NCI-H748 (cell line): ENCODE measurements around the gene ZBTB7B.

ENCODE experiments used
- DNase-seq: peaks from one replicate; lab custom pipeline; 2025; ENCODE audit not compliant: unreplicated experiment; lab: John Stamatoyannopoulos, UW

The ZBTB7B gene

DNA sequence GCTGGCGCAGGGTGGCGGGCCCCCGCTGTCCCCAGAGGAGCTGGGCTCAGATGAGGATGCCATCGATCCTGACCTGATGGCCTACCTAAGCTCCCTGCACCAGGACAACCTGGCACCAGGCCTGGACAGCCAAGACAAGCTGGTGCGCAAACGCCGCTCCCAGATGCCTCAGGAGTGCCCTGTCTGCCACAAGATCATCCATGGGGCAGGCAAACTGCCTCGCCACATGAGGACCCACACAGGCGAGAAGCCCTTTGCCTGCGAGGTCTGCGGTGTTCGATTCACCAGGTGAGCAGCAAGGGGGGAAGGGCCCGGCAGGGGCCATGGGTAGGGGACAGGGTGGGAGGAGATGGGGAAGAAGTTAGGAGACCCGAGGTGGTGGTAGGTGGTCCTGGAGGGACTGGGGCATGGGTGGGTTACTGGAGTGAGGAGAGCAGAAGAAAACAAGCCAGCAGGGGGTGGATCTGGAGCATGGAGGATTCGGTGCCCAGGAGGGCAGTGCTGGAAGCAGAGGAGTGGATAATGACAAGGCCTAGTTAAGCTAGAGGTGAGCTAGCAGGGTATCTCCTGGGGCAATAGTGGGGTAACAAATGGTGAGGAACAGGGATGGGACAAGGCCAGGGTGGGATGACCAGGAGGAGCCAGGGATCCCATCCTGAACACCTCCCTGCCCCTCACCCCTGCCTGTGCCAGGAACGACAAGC is 13.1 kb downstream of the ZBTB7B start:
- no peak for DNase-seq

DNA sequence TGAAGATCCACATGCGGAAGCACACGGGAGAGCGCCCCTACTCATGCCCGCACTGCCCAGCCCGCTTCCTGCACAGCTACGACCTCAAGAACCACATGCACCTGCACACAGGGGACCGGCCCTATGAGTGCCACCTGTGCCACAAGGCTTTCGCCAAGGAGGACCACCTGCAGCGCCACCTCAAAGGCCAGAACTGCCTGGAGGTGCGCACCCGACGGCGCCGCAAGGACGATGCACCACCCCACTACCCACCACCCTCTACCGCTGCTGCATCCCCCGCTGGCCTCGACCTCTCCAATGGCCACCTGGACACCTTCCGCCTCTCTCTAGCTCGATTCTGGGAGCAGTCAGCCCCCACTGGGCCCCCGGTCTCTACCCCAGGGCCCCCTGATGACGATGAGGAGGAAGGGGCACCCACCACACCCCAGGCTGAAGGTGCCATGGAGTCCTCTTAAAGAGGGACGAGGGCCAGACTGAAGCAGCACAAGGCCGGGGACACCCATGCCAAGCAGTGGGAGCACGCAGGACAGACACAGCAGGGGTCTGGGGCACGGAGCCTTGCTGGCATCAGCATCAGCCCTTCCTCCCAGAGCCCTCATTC is 13.7 kb downstream of the ZBTB7B start:
- DNase-seq: no peak

DNA sequence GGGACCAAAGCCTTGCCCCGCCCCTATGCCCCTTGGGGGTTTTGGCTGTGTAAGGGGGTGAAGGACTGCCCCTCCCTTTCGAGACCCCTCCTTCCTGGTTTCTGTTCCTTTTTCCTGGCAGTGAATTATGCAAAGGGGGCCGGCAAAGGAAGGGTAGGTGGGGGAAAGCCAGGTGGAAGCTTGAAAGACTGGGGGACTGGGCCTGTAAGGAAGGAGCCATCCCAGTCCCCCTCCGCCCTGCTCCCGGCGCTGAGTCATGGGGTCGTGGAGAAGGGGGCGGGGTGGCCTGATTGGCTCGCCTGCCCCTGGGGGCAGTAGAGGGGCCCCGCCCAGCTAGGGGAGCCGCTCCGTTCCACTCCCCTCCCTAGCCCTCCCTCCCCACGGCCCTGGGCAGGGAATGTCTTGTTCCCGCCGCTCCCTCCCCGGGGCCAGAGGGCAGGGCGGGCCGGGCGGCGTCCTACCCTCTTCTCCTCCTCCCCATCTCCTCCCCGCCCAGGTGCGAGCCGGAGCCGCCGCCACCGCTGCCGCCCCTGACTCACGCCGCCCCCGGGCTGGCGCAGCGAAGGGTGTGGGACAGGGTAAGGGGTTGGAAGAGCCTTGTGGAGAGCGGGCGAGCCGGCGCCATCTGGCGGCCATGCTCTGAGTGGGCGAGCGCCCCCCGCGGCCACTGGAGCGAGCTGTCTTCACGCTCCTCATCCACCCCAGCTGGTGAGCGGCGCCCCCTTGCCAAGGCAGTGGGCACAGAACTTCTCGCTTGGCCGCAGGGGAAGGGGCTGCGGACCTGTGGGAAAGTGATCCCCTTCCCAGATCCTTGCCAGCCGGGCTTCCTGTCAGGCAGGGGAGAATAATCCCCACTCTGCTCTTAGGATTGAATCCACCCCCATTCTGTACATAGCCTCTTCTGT is 14.7 kb downstream of the ZBTB7B start:
- peak; percentile 92 for DNase-seq

DNA sequence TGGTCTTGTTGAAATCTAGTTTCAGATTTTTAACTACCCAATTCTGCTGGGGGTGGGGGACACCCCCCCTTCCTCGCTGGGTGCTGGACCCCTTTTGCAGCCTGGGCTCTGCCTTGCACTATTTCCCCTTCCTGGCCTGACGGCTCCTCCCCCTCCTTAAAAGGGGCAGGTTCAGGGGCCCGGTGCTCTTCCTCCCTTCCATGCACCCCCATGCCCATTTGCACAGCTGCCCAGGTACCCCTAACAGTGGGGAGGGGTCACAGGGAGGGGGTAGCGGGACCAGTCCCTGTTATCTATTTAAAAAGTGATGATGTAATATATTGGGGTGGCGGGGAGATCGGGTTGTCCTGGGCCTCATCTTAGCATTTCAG is 15.3 kb downstream of the ZBTB7B start:
- no peak for DNase-seq

DNA sequence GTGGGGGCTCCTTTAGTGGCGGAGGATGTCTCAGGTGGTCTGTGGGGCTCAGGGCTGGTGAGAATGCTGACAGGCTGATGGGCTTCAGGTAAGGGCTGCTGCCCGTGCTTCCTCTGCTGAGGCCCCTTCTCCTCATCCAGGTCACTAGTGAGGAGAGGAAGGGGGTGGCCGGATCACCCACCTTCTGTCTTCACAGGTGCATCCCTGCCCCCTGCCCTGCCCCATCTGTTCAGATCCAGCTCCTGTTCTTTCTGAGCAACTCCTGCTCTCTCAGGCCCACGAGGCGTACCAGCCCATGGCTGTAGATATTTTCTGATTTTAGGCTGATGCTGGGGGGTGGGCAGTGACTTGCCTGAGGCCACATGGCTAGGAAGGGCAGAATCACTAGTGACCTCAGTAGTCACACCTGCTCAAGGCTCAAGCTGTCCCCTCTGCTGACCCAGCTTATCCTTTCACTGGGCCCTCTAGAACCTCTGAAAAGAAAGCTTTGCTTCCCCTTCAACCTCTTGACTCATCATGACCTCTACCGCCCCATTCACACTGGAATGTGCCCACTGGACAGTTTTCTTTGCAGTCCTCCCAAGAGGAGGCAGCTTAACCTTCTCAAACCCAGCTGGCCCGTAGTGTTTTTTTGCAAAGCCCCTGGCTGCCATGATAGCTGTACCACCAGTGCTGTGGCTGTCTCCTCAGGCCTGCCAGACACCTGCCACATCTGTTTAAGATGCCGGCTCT is 16.2 kb downstream of the ZBTB7B start:
- DNase-seq: no peak

DNA sequence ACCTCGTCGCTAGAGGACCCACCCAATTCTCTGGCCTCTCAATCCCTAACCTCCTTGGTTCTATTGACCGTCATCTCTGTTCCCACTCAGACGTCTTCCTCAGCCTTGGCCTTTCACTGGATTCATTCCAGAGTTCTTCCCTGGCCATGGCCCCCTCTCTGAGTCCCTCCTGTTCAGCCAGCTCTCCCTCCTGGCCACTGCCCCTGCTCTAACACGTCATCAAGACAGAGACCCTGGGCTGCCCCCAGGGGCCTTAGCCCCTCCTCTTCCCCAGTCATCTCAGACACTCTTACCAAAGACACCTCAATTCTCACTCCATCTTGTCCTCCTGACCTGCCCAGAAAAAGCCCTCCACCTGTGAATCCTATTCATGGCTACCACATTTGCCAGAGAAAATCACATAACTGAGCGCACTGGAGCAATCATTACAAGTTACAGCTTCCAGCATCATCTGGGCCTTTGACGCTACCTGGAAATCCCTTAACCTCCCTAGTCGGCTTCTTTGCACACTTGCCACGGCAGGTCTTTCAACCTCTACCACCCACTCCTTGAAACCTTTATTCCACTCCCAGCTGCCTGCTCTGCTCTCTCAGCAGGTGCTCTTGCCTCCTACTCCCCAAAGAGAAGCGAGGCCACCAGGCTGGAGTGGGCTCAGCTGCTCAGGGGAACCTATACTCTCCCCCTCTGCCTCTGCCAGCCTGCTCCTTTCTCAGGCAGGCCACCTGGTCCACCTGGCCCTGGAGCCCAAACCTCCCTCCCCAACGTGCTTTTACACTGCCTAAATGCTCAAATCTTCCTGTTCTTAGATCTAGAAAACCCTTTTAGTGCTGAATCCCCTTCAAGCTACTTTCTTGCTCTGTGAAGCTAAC is 17.0 kb downstream of the ZBTB7B start:
- no peak for DNase-seq

DNA sequence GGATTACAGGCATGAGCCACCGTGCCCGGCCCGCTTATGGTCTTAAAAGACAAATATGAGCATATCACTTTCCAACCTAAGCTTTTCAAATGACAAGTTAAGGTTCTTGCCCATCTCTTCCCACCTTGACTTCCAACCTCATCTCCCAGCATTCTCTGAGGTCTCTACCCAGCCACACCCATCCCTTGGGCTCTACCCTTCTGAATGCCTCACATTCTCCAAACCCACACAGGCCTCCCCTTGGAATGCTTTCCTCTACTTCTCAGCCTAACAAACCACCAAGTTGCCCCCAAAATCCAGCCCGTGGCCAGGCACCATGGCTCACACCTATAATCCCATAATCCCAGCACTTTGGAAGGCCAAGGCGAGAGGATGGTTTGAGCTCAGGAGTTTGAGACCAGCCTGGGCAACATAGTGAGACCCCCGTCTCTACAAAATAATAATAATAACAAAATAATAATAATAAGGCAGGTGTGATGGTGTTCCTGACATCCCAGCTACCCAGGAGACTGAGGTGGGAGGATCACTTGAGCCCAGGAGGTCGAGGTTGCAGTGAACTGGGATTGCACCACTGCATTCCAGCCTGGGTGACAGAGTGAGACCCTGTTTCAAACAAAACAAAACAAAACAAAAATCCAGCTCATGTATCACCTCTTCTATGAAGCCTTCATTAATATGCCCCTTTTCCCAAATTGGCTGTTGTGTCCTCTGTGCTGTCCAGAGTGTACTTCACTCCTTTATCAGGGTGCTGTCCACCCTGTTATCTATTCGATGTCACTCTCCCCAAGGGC is 19.7 kb downstream of the ZBTB7B start:
- DNase-seq: no peak

DNA sequence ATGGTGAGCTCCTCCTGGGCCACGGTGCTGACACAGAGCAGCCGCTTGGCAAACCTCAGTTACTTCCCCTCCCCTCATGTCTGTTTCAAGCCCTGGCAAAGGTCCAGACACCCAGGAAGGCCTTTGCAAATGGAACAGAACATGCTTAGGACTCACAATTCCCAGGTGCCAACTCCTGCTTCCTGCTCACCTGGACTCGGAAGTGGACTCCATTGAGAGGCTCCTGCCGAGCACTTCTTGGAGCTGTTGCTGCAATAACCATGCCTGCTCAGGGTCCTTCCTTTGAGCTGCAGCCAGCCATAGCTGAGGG is 20.3 kb downstream of the ZBTB7B start:
- no peak for DNase-seq

DNA sequence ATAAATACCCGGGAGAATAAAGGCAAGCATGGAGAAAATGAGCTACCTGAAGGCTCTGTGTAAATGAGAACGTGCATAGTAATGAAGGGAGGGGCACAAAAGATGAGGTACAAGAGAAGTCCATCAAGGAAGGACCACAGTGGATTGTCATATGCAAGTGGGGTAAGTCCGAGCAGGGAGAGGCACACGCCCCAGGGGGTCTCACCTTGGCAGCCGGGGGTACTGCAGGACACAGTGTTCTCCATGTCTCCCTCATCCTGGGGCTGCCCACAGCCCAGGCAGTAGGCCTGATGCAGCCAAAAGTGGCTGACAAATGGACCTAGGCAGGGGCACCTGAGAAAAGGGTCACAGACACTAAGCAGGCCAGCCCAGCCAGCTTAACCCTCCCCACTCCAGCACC is 21.0 kb downstream of the ZBTB7B start:
- no peak for DNase-seq

DNA sequence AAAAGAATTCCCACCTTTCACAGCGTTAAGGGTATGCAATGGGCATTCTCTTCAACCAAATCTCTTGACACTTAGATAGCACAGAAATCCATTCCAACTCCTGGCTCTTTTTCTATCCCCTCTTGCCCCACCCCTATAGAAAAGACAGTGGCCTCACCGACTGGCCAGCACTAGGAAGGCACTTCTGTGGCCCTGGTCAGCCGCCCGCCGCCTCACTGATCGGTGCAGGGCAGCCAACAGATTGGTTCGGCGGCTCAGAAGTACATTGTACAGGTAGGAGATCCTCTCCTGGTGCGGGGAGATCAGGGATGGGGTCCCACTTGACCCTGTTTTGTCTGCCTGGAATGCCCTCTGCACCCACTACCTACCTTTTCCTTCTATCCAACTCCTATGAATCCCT is 21.7 kb downstream of the ZBTB7B start:
- no peak for DNase-seq

DNA sequence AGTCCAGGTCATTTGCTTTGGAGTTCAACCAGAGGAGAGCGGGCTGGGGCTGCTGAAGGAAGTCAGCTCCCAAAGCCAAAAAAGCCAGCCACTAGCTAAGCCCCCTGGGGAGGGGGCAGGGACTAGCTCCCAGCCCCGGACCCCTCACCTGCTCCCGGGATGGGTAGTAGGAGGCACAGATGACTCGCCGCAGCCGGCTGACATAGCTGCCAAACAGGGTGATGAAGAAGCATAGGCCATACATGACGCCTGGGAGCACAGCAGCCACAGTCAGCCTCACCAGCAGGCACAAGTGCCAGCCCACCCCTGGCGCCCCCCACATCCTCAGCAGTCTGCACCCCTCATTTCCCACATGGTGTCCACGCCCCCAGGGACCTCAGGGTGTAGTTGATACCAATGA is 23.6 kb downstream of the ZBTB7B start:
- no peak for DNase-seq

DNA sequence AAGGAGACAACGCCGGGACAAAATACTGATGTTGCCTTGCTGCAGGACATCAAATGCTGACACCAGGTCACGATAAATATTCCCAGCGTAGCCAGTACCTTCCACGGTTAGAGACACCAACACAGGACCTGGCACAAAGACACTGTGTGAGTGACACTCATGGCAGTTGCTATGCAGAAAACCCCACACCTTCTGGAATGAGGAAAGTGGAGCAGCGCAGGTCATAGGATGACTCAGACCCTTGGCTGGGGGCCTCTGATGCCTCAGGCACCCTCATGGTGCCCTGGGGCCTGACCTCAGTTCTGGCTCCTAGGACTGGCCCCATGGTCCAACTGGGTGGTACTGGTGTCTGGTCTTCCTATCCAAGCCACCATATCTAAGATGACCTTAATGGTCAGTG is 24.0 kb downstream of the ZBTB7B start:
- DNase-seq: no peak

DNA sequence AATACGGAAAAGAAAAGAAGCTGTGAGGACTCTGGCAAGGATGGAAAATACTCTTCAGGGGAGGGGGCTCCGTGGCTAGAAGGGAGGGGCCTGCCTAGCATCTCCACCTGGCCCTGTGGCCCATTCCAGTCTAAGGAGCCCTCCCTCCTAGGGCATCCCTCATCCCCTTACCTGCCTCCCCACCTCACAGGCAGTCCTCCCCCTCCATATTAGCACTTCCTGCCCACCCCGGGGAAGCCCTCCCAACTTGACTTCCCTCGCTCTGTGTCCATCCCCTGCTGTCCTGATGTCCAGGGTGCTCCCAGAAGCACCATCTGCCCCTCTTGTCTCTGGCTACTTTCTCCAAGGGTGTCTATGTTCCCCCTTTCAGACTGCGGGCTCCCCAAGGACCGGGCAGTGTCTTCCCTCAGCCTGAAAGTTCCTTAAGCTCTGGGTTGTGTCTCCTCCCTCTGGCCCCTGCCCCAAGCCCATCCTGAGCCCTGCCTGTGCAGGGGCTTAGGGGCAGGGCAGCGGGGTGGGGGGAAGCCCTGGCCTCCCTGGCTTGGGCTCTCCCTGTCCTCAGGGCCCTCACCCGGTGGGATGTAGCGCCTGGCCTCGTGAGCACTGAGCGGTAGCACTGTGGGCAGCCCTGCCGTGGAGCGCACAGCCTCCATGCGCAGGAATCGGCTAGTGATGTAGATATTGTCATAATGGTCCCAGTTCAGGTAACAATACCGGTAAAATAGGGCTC is 27.1 kb downstream of the ZBTB7B start:
- DNase-seq: no peak

DNA sequence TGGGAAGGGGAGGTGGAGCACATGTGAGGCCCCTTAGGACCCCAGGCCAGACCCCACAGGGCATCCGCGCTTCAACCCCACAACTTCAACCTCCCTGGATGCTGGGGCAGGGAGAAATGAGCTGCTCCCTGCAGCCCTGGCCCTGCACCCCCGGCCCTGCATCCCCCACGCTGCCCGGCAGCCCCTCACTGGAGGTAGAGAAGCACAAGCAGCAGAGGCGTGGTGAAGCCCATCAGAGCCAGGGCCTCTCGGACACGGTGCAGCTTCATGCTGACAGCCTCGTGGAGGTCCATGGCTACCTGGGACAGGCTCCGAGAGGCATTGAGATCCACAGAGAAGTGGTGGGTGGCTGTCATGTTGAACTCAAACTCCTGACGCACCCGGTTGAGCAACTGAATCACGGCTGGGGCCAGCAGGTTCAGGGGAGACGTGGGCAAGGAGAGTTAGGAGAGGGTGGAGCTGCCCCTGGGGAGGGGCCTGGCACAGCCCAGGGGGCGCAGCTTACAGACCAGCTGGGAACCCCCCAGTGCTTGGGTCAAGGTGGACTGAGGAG is 27.7 kb downstream of the ZBTB7B start:
- no peak for DNase-seq

DNA sequence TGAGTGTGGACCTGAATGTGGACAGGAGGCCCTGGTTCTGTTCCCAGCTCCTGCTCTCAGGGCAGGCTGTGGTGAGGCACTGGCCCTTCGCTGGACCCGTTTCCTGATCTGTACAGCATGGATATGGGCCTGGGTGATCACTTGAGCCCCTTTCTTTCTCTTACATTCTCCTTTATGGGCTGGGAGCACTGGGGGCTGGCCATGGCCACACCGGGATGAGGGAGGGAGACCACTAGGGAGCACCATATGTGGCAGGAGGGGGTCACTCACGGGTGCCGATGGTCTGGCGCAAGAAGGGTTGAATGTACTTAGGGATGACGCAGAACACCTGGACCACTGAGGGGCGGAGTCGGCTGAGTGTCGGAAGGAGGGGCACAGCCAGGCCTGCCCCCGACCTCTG is 28.3 kb downstream of the ZBTB7B start:
- DNase-seq: no peak

DNA sequence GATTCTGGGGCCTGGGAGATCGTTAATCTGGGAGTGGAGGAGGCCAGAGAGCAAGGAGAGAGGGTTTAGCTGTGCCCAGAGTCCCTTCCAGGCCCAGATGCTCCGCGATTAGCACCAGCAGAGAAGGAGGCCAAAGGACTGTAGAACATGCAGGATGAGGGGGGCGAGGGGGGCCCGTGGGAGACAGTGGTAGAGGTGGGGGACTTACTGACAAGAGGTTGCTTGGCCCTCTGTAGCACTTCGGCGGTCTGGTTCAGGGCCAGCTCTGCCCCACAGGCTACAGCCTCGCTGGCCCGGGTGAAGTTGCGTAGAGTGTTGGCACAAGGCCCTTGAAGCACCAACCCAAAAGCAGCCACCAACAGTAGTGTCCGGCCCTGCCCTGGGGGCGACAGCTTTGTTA is 30.3 kb downstream of the ZBTB7B start:
- DNase-seq: no peak

DNA sequence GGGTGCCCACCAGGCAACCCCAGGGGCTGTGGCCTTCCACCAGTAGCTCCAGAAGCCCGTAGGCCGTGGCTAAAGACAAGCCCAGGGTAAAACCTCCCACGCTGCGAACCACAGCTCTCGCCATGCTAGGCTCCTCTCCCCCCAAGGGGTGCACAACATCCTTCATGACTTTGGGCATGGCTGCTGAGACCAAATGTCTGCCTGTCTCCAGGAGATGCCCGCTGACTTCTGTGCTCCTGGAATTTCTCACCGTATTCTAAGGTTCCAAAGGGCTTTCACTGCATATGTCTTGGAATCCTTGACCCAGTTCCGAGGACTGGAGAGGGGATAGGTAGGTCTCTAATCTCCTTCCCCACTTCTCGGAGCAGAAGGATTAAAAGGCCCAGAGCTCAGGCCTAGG is 30.9 kb downstream of the ZBTB7B start, which contains the start of the genes DCST1 and DCST2:
DCST1 (plus strand) TSS at position 301 of the 400 bp plus-strand sequence. CDS start 213 bp downstream, outside the sequence.
DCST2 (minus strand) TSS at position 258 of the 400 bp plus-strand sequence; CDS start at position 178, 80 bp downstream.
- DNase-seq: no peak

DNA sequence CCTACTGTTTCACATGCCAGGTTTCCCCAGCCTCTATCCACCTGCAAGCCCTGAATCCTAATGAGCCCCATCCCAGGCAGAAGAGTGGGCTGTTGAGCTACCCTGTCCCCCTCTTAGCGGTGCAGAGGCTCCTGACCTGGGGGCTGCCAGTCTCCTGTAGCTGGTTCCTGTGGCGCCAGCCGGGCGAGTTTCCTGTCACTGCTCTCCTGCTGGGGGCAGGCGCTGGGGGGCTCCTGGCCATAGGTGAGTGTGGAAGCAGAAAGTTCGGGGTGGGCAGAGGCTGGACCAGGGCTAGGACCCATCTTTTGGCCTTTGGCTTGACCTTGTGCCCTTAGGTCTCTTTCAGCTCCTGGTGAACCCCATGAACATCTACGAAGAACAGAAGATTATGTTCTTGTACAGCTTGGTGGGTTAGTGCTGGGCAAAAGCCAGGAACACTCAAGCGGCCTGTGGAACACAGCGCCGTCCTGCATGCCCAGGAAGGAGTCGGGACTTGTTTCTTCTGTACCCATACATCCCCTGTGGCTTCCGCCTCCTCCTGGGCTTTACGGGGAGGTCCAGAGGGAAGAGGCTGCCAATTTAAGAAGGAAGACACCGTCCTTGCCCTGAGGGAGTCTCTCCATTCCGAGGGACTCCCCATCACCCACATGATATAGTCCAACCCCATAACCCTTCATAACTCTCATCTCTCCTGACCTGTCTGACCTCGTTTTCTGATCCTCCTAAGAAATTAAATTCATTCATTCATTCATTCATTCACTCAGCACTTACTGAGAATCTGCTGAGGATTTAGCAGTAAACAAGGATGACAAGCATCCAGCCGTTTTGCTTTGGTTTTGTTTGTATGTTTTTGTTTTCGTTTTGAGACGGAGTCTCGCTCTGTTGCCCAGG is 32.0 kb downstream of the ZBTB7B start:
- DNase-seq: no peak
